Measurements from ENCODE around the gene VPS37D.
A peak's percentile ranks its signal among the peaks of the same experiment; 100 is the strongest.

The VPS37D gene

DNA sequence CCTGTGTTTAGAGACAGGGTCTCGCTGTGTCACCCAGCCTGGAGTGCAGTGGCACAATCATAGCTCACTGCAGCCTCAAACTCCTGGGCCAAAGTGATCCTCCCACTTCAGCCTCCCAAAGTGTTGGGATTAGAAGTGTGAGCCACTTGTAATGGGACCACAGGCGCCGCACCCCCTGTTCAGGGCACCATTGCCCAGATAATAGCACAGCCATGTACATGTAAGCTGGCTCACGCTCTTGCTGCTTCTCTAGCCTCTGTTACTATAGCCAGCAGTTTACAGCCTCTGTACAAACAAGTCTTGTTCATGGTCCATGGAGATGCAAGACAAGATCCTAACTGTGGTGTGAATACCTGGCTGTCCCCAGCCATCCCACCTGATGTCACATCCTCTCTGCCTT is 39.1 kb upstream of the VPS37D start:
- Histone ChIP-seq H3K36me3 (ENCODE audit: insufficient read depth, low read depth, low read length) (no peaks in the 10 kb centered on the region), H3K9me3 (ENCODE audit: insufficient read depth, low read depth, low read length) (no peaks in the 10 kb centered on the region), H3K4me3 (ENCODE audit: low read length) (no peak overlapping the region), H3K27me3 (ENCODE audit: insufficient read depth, low read length) (peaks cover 38% of the 10 kb centered on the region), H3K9ac (ENCODE audit: low read depth, low read length) (no peak overlapping the region), H3K27ac (ENCODE audit: low read length) (no peak overlapping the region), H3K4me1 (ENCODE audit: insufficient read depth, low read length) (no peaks in the 10 kb centered on the region)

GRCh38 chr7:73631558-73631957 is 36.1 kb upstream of the VPS37D start:
- Histone ChIP-seq H3K4me1 (ENCODE audit: insufficient read depth, low read length) (no peaks in the 10 kb centered on the region), H3K36me3 (ENCODE audit: insufficient read depth, low read depth, low read length) (no peaks in the 10 kb centered on the region), H3K27ac (ENCODE audit: low read length) (no peak overlapping the region), H3K27me3 (ENCODE audit: insufficient read depth, low read length) (peaks cover 15% of the 10 kb centered on the region; the same call in 1 of the 2 replicates), H3K9me3 (ENCODE audit: insufficient read depth, low read depth, low read length) (no peaks in the 10 kb centered on the region), H3K9ac (ENCODE audit: low read depth, low read length) (no peak overlapping the region), H3K4me3 (ENCODE audit: low read length) (no peak overlapping the region)

DNA sequence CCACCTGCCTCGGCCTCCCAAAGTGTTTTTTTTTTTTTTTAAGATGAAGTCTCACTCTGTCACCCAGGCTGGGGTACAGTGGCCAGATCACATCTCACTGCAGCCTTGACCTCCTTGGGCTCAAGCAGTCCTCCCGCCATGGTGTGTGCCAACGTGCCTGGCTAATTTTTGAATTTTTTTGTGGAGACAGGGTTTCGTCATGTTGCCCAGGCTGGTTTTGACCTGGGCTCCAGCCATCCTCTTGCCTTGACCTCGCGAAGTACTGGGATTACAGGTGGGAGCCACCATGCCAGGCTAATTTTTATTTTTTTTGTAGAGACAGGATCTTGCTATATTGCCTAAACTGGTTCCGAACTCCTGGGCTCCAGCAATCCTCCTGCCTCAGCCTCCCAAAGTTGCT is 34.3 kb upstream of the VPS37D start:
- Histone ChIP-seq H3K27ac (ENCODE audit: low read length) (no peak overlapping the region), H3K4me1 (ENCODE audit: insufficient read depth, low read length) (no peaks in the 10 kb centered on the region), H3K36me3 (ENCODE audit: insufficient read depth, low read depth, low read length) (no peaks in the 10 kb centered on the region), H3K9me3 (ENCODE audit: insufficient read depth, low read depth, low read length) (no peaks in the 10 kb centered on the region), H3K27me3 (ENCODE audit: insufficient read depth, low read length) (peaks cover 5% of the 10 kb centered on the region; the same call in 1 of the 2 replicates), H3K4me3 (ENCODE audit: low read length) (no peak overlapping the region), H3K9ac (ENCODE audit: low read depth, low read length) (no peak overlapping the region)

GRCh38 chr7:73633844-73634243 is 33.8 kb upstream of the VPS37D start:
- no peaks in the 10 kb centered on the region for H3K36me3 ChIP-seq (ENCODE audit: insufficient read depth, low read depth, low read length)
- H3K9me3 ChIP-seq (ENCODE audit: insufficient read depth, low read depth, low read length): no peaks in the 10 kb centered on the region
- H3K4me1 ChIP-seq (ENCODE audit: insufficient read depth, low read length): no peaks in the 10 kb centered on the region
- H3K9ac ChIP-seq (ENCODE audit: low read depth, low read length): no peak overlapping the region
- no peak overlapping the region for H3K4me3 ChIP-seq (ENCODE audit: low read length)
- no peaks in the 10 kb centered on the region; the same call in 1 of the 2 replicates for H3K27me3 ChIP-seq (ENCODE audit: insufficient read depth, low read length)
- H3K27ac ChIP-seq (ENCODE audit: low read length): no peak overlapping the region

DNA sequence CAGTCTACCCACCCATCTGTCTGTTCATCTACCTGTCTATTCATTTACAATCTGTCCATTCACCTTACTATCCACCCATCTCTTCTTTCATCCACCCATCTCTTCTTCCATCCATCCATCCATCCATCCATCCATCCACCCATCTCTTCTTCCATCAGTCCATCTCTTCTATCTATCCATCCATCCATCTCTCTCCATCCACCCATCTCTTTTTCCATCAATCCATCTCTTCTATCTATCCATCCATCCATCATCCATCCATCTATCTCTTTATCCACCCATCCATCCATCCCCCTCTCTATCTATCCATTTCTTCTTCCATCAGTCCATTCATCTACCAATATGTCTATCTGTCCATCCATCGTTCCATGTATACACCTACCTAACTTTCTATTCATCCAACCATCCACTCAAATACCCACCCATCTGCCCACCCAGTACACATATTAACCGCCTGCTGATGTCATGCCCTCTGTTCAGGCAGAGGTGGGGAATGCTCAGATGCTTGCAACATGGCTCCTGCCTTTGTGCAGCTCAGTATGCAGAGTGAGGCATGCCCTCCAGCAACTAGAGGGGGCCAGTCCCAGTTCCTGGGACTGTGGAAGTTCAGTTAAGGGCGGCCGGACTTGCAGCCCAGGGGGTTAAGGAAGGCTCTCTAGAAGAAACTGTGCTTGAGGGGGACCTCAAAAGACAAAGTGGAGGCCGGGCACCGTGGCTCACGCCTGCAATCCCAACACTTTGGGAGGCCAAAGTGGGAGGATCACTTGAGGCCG is 32.0 kb upstream of the VPS37D start:
- no peaks in the 10 kb centered on the region for H3K9me3 ChIP-seq (ENCODE audit: insufficient read depth, low read depth, low read length)
- no peak overlapping the region for H3K4me3 ChIP-seq (ENCODE audit: low read length)
- no peak overlapping the region for H3K27ac ChIP-seq (ENCODE audit: low read length)
- H3K27me3 ChIP-seq (ENCODE audit: insufficient read depth, low read length): no peaks in the 10 kb centered on the region
- no peaks in the 10 kb centered on the region for H3K4me1 ChIP-seq (ENCODE audit: insufficient read depth, low read length)
- no peak overlapping the region for H3K9ac ChIP-seq (ENCODE audit: low read depth, low read length)
- H3K36me3 ChIP-seq (ENCODE audit: insufficient read depth, low read depth, low read length): no peaks in the 10 kb centered on the region

DNA sequence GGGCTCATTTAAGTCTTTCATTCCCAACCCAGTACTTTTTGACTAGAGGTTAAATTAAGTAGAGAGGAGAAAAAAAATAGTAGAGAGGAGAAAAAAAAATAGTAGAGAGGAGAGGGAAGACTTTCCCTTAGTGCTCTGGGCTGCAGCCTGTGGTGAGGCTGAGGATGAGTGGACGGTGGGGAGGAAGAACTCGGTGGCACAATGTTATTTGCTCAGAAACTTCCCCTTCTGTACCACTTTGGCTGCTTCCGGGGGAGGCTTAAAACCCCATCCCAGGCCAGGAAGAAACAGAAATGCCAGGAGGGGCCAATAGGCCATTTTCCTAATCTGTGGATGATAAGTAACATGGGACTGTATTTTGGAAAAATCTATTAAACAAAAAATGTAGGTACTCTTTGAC is 28.7 kb upstream of the VPS37D start:
- no peaks in the 10 kb centered on the region for H3K27me3 ChIP-seq (ENCODE audit: insufficient read depth, low read length)
- H3K9ac ChIP-seq (ENCODE audit: low read depth, low read length): no peak overlapping the region
- H3K27ac ChIP-seq (ENCODE audit: low read length): no peak overlapping the region
- H3K4me1 ChIP-seq (ENCODE audit: insufficient read depth, low read length): no peaks in the 10 kb centered on the region
- no peaks in the 10 kb centered on the region for H3K36me3 ChIP-seq (ENCODE audit: insufficient read depth, low read depth, low read length)
- no peaks in the 10 kb centered on the region for H3K9me3 ChIP-seq (ENCODE audit: insufficient read depth, low read depth, low read length)
- H3K4me3 ChIP-seq (ENCODE audit: low read length): no peak overlapping the region

DNA sequence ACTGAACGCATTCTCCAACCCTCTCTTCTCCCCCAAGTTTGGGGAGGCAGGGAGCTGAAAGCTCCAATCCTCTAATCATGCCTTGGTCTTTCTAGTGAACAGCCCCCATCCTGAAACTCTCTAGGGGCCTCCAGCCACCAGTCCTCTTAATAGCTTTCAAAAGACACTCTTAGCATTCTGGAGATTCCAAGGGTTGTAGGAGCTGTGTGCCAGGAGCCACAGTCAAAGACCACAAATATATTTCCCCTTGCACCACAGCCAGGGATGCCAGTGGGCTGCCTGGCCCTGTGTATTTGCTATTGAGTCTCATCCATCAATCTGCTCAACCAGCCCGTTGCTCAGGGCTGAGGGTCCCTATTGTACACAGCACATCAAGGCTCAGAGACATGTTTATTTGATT is 24.8 kb upstream of the VPS37D start:
- Histone ChIP-seq H3K27me3 (ENCODE audit: insufficient read depth, low read length) (peaks cover 29% of the 10 kb centered on the region), H3K4me1 (ENCODE audit: insufficient read depth, low read length) (peaks cover 4% of the 10 kb centered on the region; the same call in 1 of the 2 replicates), H3K9me3 (ENCODE audit: insufficient read depth, low read depth, low read length) (no peaks in the 10 kb centered on the region), H3K36me3 (ENCODE audit: insufficient read depth, low read depth, low read length) (no peaks in the 10 kb centered on the region), H3K4me3 (ENCODE audit: low read length) (no peak overlapping the region), H3K27ac (ENCODE audit: low read length) (no peak overlapping the region), H3K9ac (ENCODE audit: low read depth, low read length) (no peak overlapping the region)

- H3K4me1 ChIP-seq (ENCODE audit: insufficient read depth, low read length): peaks cover 4% of the 10 kb centered on the region; the same call in 1 of the 2 replicates
- H3K27me3 ChIP-seq (ENCODE audit: insufficient read depth, low read length): peaks cover 49% of the 10 kb centered on the region
- no peak overlapping the region for H3K4me3 ChIP-seq (ENCODE audit: low read length)
- no peak overlapping the region for H3K27ac ChIP-seq (ENCODE audit: low read length)
- H3K9ac ChIP-seq (ENCODE audit: low read depth, low read length): no peak overlapping the region
- H3K9me3 ChIP-seq (ENCODE audit: insufficient read depth, low read depth, low read length): no peaks in the 10 kb centered on the region
- H3K36me3 ChIP-seq (ENCODE audit: insufficient read depth, low read depth, low read length): no peaks in the 10 kb centered on the region
These were observed 22.8 kb upstream of the VPS37D start for GRCh38 chr7:73644688-73645286.

DNA sequence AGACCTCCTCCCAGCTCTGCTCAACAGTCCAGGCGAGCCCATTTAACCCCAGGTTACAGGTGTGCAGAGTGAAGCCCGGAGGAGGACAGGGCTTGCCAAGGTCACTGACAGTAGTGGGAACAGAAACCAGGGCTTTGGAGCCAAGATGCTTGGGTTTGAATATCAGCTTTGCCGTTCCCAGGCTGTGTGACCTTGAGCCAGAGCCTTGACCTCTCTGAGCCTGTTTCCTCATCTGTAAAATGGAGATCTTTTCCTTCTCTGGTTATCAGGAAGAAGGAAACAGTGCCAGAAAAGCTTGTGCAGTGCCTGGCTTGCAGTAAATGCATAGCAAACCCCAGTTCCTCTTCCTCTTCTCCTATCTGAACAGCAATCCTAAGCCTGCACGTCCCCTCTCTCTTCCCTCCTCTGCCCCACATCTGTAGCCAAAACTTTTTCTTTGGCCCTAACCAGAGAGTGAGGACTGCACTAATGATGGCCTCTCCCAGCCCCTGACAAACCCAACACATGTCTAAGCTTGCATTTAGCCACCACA is 21.9 kb upstream of the VPS37D start:
- Histone ChIP-seq H3K9ac (ENCODE audit: low read depth, low read length) (no peak overlapping the region), H3K4me1 (ENCODE audit: insufficient read depth, low read length) (peaks cover 4% of the 10 kb centered on the region; the same call in 1 of the 2 replicates), H3K36me3 (ENCODE audit: insufficient read depth, low read depth, low read length) (no peaks in the 10 kb centered on the region), H3K9me3 (ENCODE audit: insufficient read depth, low read depth, low read length) (no peaks in the 10 kb centered on the region), H3K27ac (ENCODE audit: low read length) (no peak overlapping the region), H3K27me3 (ENCODE audit: insufficient read depth, low read length) (peaks cover 57% of the 10 kb centered on the region), H3K4me3 (ENCODE audit: low read length) (no peak overlapping the region)

DNA sequence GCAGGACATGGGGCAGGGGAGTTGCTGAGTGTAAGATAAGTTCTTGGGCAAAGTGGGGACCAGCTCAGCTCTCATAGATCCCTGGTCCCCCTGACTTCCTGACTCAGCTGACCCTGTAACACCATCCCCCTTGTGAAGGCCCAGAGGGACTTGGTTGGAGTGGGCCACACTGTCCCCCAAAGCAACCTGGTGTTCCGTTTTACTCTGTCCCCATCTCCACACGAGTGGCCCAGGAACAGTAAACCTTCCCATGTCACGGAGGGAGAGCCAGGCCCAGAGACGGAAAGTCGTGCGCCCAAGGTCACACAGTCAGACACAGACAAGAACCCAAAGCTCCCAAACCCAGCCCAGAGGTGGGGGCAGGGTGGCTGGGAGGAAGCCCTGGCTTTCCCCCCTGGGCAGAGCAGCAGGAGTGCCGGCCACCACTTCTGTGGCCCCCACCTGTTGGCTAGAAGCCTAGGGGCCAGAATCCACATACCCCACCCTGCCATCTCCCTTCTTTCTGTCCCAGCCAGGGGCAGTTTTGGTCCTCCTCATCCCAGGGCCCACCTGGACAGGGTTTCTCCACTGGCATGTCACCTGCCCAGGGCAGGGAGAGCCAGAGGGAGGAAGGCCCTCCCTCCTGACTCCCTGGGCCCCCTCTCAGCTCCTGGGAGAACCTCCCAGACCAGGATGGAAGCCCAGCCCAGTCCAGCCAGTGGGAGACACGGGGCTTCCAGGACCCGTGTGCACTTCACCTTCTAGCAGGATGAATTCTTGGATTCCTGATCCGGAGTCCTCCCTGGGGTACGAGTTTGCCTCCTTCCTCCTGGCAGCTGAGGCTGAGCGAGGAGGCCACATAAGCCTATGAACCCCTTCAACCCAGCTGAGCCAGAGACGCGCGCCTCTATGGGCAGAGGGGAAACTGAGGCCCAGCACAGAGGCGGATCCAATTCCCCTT is 20.6 kb upstream of the VPS37D start:
- Histone ChIP-seq H3K4me3 (ENCODE audit: low read length) (peak overlapping the region; percentile 57; the same call in 1 of the 2 replicates), H3K27ac (ENCODE audit: low read length) (no peak overlapping the region), H3K9me3 (ENCODE audit: insufficient read depth, low read depth, low read length) (no peaks in the 10 kb centered on the region), H3K9ac (ENCODE audit: low read depth, low read length) (no peak overlapping the region; the same call in 1 of the 2 replicates), H3K4me1 (ENCODE audit: insufficient read depth, low read length) (peaks cover 4% of the 10 kb centered on the region; the same call in 1 of the 2 replicates), H3K36me3 (ENCODE audit: insufficient read depth, low read depth, low read length) (no peaks in the 10 kb centered on the region), H3K27me3 (ENCODE audit: insufficient read depth, low read length) (peaks cover 66% of the 10 kb centered on the region)

Data from iPS-20b (cell line).